HG02759 (cell line): ENCODE results near the gene SLCO3A1.

Experiments
- ATAC-seq: cut with Tn5 transposase; IDR thresholded peaks from one replicate; pipeline ENCODE4 v1.9.1; 2021; ENCODE audit warnings: mild to moderate bottlenecking, moderate library complexity; ENCODE audit not compliant: unreplicated experiment

The SLCO3A1 gene

GRCh38 chr15:91909111-91909510 lies 55.6 kb downstream of the SLCO3A1 start:
- ATAC-seq, result no peak

DNA sequence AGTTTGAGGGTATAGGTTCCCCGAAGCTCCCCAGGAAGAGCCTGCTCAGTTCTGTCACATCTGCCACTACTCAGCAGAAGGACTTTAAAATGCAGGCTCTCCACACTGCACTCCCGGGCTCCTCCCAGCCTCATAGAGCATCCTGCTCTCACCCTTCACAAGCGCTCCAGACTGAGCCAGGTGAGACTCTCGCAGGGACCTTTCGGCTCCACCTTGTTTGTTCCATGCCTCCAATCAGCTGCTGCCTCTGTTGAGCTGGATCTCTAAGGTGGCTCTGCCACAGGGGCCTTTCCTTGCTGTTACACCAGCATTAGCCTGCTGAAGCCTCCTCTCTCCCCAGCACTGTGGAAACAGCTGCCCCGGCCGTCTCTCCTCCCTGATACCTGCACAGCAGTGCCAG lies 56.1 kb downstream of the SLCO3A1 start:
- ATAC-seq, result no peak

- ATAC-seq, result no peak
Observed at GRCh38 chr15:91911844-91912243, 58.3 kb downstream of the SLCO3A1 start.

DNA sequence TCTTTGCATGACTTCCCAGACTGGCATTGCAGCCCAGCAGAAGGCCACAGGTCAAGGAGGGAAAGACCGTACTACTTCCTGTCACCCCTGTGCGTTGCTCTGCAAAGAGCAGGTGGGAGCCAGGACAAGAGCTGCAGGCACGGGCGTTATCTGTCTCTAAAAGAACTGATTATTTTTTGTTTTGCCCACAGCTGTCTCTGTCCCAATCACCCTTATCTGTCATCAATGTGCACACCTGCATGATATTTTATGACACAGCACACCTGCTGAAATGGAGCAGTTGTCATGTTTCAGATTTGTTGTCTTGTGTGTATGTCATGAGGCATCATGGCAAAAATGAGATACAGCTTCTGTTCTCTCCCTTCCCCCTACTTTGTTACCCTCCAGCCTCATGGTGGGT lies 58.8 kb downstream of the SLCO3A1 start:
- no peak for ATAC-seq

DNA sequence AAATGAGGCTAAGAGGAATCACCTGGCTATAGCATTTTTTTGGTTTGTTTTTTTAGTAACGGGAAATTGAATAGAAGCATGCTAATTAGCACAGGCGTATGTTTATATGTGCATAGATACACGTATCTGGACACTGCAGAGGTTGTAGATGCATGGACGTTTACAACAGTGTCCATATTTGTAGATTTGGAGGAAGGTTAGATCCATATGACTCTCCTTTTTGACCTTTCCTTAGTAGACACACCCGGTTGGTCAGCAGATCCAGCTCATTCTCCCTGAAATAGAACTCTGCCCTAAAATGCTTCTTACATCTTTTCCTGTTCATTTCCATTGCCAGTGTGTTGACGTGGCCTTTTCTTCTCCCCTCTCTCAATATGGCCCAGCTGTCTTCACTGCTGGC lies 60.1 kb downstream of the SLCO3A1 start:
- ATAC-seq, result no peak

DNA sequence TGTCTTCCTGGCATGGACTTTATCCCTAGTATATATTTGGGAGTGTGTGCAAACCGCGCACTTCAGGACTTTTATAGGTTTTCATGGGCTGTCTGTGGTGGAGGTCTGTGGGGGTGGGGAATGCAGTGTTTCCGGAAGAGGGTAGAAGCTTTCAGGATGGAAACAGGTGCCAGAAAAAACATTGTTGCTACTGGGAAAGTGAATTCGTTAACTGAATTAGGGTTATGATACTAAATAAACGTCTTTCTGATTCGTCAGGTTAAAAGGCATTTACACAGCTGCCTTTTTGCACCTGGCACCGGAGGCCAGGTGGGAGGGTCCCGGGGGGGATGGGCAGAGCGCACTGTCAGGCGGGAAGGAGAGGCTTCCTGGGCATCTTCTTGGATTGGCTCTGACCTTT lies 62.1 kb downstream of the SLCO3A1 start:
- no peak for ATAC-seq

- no peak for ATAC-seq
Observed at GRCh38 chr15:91916051-91916450, 62.5 kb downstream of the SLCO3A1 start.

- ATAC-seq, result no peak
Observed at GRCh38 chr15:91917686-91918360, 64.3 kb downstream of the SLCO3A1 start.

GRCh38 chr15:91919014-91919534 lies 65.6 kb downstream of the SLCO3A1 start:
- ATAC-seq, result no peak

DNA sequence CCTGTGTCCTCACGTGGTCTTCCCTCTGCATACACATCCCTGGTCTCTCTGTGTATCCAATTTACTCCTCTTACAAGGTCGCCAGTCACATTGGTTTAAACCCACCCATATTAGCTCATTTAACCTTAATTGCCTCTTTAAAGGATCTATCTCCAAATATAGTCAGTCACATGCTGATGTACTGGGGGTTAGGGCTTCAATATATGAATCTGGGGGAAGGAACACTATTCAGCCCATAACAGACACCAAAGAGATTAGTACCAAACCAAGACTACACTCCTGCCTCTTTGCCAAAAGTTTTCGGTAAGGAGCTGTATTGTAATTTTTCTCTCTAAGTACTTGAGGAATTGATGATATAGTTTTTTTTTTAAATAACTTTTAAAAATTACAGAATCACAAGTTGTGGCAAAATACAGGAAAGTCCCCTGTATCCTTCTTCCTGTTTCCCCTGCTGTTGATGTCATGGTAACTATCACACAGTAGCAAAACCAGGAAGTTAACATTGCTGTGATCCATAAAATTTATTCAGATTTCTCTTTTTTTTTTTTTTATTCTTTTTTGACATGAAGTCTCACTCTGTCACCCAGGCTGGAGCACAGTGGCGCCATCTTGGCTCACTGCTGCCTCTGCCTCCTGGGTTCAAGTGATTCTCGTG lies 67.8 kb downstream of the SLCO3A1 start:
- no peak for ATAC-seq

- ATAC-seq, result no peak
Observed at GRCh38 chr15:91921843-91922198, 68.3 kb downstream of the SLCO3A1 start.

GRCh38 chr15:91922646-91923547 lies 69.4 kb downstream of the SLCO3A1 start:
- ATAC-seq, result no peak

DNA sequence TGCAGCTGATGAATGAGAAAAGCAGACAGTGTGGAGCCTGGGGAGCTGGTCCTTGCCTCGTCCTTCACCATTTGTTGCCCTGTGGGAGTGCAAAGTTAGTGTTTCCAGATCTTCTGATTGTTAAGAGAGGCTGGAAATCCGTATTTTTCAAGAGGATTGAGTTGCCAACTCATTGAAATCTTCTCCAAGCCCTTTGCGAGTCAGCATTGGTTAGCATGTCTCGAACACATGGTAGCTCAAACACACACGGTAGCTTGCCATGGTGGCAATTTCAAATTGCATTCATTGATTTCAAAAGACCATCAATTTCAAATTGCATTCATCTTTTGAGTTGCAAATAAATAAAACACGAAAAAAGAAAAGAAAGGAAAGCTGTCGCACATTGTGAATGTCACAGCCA lies 70.7 kb downstream of the SLCO3A1 start:
- no peak for ATAC-seq

DNA sequence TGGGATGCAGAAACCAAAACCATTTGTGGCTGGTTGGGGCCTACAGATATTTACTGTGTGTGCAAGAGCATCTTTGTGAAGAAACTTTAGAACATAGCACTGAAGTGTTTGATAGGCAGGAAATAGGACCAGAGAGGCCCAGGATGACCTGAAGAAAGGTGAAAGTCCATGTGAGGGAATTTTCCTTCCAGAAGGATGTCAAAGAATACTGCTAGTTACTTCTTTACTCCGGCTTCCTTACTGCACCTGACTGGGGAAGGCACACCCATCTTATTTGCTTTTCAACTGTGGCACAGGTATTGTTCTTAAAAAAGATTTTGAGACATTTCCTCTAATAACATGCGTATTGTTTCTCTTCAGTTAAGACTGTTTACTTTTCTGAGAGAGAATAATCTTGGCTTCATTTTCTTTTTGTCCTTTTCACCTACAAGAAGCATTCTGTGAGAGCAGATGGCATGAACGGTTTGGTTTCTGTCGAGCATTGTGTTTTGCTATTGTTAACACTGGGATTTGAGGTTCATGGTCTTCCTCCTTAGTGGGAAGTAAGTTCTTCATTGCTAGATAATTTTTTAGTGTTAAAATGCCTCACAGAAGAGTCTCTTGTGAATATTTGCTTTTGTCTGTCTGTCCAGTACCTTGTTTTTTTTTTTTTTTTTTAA lies 71.5 kb downstream of the SLCO3A1 start:
- no peak for ATAC-seq

DNA sequence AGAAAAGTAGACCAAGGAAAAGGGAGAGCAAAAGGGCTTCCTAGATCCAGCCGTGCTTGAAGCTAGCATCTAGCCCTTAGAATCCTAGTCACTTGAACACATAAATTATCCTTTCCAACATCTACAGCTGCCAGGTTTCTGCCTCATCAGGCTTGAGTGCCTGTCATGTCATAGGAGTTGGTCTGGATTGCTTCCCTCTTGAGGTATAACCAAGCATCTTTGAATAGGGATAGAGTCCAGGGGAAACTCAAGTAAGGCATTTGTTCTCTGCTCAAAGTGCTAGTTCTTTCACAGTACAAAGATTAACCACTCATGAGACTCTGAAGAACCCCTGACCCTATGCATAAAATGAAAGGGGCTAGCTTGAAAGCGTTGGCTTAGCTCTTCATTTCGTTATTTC lies 72.3 kb downstream of the SLCO3A1 start:
- no peak for ATAC-seq

- ATAC-seq, result no peak
Observed at GRCh38 chr15:91926908-91927270, 73.4 kb downstream of the SLCO3A1 start.

DNA sequence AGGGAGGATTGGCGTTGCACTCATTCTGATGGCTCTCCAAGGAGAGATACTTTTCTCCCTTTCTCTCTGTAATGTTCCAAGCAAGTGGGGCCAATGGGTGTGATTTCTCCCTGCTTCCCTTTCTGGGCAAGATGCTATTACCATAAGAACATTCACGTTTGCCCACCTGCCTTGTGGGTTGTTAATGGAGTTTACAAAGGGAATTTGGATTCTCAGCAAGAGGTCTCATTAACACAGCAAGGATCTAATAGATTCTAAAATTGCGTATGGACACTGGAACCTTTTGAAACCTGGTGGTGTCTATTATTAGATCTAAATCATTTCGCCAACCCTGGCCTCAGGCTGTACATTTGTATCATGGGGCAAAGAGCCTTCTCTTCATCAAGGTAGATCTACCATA lies 74.1 kb downstream of the SLCO3A1 start:
- ATAC-seq, result no peak

- ATAC-seq, result no peak
Observed at GRCh38 chr15:91928675-91929074, 75.2 kb downstream of the SLCO3A1 start.

GRCh38 chr15:91929509-91929908 lies 76.0 kb downstream of the SLCO3A1 start:
- ATAC-seq, result no peak

DNA sequence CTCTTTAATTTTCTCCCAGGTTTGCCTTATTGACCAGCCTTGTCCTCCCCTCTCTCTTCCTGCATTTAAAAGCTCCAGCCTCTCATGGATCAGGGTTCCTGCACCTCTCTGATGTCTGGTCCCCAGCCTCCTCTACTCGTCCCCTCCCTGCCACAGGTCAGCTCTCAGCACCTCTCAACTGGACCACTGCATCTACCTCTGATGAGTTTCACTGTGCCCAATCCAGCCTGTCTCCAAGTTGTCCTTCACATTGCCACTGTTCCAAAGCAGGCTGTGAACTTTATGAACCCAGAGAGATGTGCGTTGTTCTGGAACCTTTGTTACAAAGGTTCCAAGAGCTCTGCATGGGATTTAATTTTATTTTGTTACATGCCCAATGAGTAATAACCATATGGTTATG lies 76.6 kb downstream of the SLCO3A1 start:
- ATAC-seq, result no peak

DNA sequence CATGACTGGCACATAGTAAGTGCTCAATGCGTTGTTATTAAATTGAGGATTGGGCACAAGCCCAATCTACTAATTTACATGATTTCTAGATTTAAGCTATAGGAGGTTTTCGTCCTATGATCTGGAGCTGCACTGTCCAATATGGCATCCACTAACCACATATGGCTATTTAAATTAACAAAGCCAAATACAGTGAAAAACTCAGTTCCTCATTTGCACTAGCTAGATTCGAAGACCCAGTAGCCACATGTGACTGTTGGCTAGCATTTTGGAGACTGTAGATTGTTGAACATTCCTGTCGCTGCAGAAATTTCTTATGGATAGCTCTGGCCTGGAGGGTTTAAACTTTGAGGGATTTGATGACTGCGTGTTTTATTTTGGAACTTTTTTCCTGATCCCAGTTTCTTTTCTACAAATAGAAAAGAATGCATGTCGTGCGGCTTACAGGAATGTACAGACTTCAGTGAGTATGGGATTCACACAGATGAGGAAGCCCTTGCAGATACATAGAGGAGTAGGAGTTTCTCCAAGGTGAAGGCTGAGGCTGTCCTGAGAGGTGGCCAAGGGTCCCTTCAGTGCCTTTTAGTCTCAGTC lies 82.8 kb downstream of the SLCO3A1 start:
- no peak for ATAC-seq
